Ovary (tissue), 9 donors: Measurements from ENCODE around the gene DYNC2I2. TPM values are rescaled to one million over a fixed set of nuclear protein-coding genes. Genes with fewer than 3 reads are reported as not detected.

ENCODE experiments used
- DNase-seq, 5 donors: peaks; one replicate each; pipeline ENCODE4 v3.0.0-alpha.2; 2019 to 2020
- H3K27ac ChIP-seq, 2 donors: fragments of 200-600 bp; one replicate each; pipeline versions ENCODE4 v1.5.1 to v1.8.0; 2019 to 2022
- H3K27me3 ChIP-seq: fragments of 200-600 bp; one replicate; pipeline ENCODE4 v1.8.0; 2022
- H3K36me3 ChIP-seq: fragments of 200-600 bp; sonication (generic); one replicate; pipeline ENCODE4 v1.5.1; 2019
- H3K4me1 ChIP-seq: one replicate; pipeline ENCODE4 v1.8.1; 2013; ENCODE audit warnings: mild to moderate bottlenecking, moderate library complexity; ENCODE audit not compliant: insufficient read depth
- H3K4me3 ChIP-seq: fragments of 200-600 bp; sonication (generic); one replicate; pipeline ENCODE4 v1.5.1; 2017
- H3K9me3 ChIP-seq, 2 donors: fragments of 200-600 bp in 1 of 2; sonication (generic) in 1 of 2; one replicate each; pipeline versions ENCODE4 v1.5.1 to v1.8.1; 2013 to 2019; ENCODE audit warnings: mild to moderate bottlenecking in 1 of 2, moderate library complexity in 1 of 2
- EP300 ChIP-seq: sonication (generic); formaldehyde crosslinking; IDR thresholded peaks from one replicate; pipeline ENCODE4 v1.6.1; 2017; ENCODE audit warnings: antibody characterized with exemption
- POLR2A ChIP-seq: fragments of 450-650 bp; IDR thresholded peaks from one replicate; pipeline ENCODE4 v1.6.1; 2017; ENCODE audit warnings: antibody characterized with exemption, mild to moderate bottlenecking, moderate library complexity
- WGBS, 3 donors: extraction: QIAGEN DNeasy Blood & Tissue Kit in 1 of 3; methylation state at CpG; one replicate each; pipeline versions ENCODE4 v1.1.5 to v1.1.7; 2013 to 2017; 5-methylcytosine and 5-hydroxymethylcytosine counted together
- intact Hi-C, 4 donors: fragments of 100-400 bp; cut with DNase I; formaldehyde crosslinking; loops; one replicate each; pipeline versions ENCODE4 v1.11.0 to v1.15.1; 2022 to 2023
- polyA plus RNA-seq, 2 donors: library from polyadenylated mRNA; stranded (reverse); fragments of 200-250 nt in 1 of 2; fragments of 350-450 nt in 1 of 2; fragmentation: Illumina TruSeq in 1 of 2; extraction: RNeasy Lipid Tissue Mini Kit (QIAGEN cat#74804) in 1 of 2; gene quantifications; one replicate each; pipeline ENCODE4 v1.2.3, GENCODE V29; 2013 to 2014
- total RNA-seq, 7 donors: library from RNA; depleted of rRNA in 2 of 7; stranded (reverse); fragments of >200 nt in 2 of 7; fragmentation: NEBNext Ultra II Directional in 3 of 7; extraction: Animal tissue kit (Norgen Biotek cat#: 25700) in 3 of 7; gene quantifications; one replicate each; pipeline versions ENCODE4 v1.1.0 to v1.2.4, GENCODE V29; 2016 to 2023
- TF ChIP-seq, protein P1 (sequence below), 3 donors: fragments of 450-650 bp in 2 of 3; fragments of 200-600 bp in 1 of 3; IDR thresholded peaks; one replicate each; pipeline versions ENCODE4 v1.5.1 to v1.8.0; 2016 to 2022; ENCODE audit warnings: antibody characterized with exemption in 3 of 3, mild to moderate bottlenecking in 1 of 3
- donor health status: DM: no; HTN: no; CAD: no; lungs with moderate emphysema.
- donor health status: DM: no; HTN: no; CAD: no.
- donor health status: Bipolar disorder and iron deficiency.
- donor health status: DM: yes; HTN: yes; CAD: no.
- donor health status: DM: no; HTN: no; CAD: no.
- donor health status: DM: yes; HTN: yes; CAD: no.

The DYNC2I2 gene
- total and polyA plus RNA-seq, 9 donors = 2.0 to 87.5 (median 25.8) TPM

DNA sequence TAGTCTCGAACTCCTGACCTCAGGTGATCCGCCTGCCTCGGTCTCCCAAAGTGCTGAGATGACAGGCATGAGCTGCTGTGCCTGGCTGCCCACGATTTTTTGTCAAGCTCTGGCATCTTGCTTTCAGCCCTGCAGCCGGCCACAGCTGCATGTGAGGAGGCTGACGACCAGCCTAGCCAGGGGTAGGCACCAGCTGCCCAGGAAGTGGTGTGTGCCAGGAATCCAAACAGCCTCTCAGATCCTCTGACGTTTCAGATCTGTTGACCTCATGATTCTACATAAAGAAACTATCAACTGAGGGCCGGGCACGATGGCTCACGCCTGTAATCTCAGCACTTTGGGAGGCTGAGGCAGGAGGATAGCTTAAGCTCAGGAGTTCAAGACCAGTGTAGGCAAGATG lies 19.0 kb downstream of the DYNC2I2 start:
- Histone ChIP-seq H3K4me3 (no peak overlapping the region), H3K27ac (no peak overlapping the region), H3K9me3 (no peaks in the 10 kb centered on the region), H3K4me1 (peaks cover 14% of the 10 kb centered on the region), H3K27me3 (no peaks in the 10 kb centered on the region), H3K36me3 (no peaks in the 10 kb centered on the region)
- intact Hi-C loops = loop anchor here in 1 of 4 donors (5.0 kb wide), 1 partner anchor 55 kb away; no protein-coding TSS in a partner anchor
- TF ChIP-seq POLR2A = no peak
- TF ChIP-seq, protein P1, sequence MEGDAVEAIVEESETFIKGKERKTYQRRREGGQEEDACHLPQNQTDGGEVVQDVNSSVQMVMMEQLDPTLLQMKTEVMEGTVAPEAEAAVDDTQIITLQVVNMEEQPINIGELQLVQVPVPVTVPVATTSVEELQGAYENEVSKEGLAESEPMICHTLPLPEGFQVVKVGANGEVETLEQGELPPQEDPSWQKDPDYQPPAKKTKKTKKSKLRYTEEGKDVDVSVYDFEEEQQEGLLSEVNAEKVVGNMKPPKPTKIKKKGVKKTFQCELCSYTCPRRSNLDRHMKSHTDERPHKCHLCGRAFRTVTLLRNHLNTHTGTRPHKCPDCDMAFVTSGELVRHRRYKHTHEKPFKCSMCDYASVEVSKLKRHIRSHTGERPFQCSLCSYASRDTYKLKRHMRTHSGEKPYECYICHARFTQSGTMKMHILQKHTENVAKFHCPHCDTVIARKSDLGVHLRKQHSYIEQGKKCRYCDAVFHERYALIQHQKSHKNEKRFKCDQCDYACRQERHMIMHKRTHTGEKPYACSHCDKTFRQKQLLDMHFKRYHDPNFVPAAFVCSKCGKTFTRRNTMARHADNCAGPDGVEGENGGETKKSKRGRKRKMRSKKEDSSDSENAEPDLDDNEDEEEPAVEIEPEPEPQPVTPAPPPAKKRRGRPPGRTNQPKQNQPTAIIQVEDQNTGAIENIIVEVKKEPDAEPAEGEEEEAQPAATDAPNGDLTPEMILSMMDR (IDR thresholded peaks at IDR 0.05) = no peak
- no peak for TF ChIP-seq EP300
- 57 to 64% (median 62%) methylated on average over 10 of the region's 10 CpGs for WGBS, 3 donors
- DNase-seq = no peak

DNA sequence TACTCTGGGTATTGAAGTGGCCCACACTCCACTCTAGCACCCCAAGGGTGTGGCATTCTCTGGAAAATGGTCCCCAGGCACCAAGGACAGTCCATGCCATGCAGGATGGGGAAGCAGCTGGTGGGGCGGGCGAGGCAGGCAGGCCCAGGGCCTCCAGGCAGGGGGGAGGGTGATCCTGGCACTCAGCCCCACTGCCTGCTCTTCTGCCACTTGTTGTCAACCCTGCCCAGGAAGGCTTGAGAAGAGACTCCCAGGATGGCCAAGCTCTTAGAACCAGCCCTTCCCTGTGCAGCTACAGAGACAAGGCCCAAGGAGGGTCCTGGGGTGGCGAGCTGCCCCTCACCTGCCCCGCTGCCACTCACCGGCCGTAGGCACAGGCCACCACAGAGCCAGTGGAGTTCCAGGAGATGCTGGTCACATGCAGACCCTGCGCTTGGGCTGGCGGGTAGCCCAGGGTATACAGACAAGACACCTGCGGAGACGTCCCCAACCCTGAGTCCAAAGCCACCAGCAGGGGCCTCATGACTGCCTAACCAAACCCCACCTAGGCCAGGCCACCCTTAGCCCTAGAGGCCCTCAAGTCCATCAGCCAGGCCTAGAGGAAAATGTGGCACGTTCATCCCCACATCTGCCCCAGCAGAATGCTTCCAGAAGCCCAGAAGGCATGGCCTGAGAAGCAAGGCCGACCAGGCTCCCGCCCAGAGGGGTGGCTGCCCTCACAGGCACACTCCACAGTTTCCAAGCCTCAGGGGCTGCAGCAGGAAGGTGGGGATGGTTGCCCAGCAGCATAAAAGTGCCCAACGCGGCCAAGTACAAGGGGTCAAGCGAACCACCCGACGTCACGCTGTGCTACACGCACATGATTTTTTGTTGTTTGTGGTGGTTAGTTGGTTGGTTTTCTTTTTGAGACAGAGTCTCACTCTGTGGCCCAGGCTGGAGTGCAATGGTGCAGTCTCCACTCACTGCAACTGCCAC lies 19.8 kb downstream of the DYNC2I2 start:
- no peaks in the 10 kb centered on the region for H3K36me3 ChIP-seq
- WGBS, 3 donors = 81 to 84% (median 83%) methylated on average over 18 to 20 of the region's 20 CpGs
- H3K27me3 ChIP-seq = no peaks in the 10 kb centered on the region
- peaks cover 14% of the 10 kb centered on the region for H3K4me1 ChIP-seq
- no peak overlapping the region for H3K4me3 ChIP-seq
- H3K27ac ChIP-seq = no peak overlapping the region
- intact Hi-C loops = loop anchor here in 1 of 4 donors (5.0 kb wide), 1 partner anchor 55 kb away; no protein-coding TSS in a partner anchor
- no peaks in the 10 kb centered on the region for H3K9me3 ChIP-seq
- TF ChIP-seq, protein P1 (IDR thresholded peaks at IDR 0.05) = no peak
- TF ChIP-seq POLR2A = no peak
- TF ChIP-seq EP300 = no peak
- DNase-seq = no peak

DNA sequence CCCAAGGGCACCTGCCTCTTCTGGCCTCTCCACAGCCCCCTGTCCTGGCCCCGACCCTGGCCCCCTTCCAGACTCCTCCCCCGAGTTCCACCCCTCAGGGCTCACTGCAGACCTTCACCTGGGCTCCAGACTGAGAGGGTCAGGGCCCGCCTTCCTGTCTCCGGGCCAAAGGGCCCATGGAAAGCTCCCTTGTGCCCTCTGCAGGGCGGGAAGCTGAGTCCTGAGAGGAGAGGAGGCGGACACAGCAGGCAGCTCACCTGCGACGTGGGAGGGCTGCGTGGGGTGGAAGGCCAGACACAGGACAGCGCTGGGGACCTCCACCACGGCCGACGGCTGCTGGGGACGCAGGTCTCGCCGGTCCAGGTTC lies 20.6 kb downstream of the DYNC2I2 start:
- Histone ChIP-seq H3K4me1 (peaks cover 14% of the 10 kb centered on the region), H3K36me3 (no peaks in the 10 kb centered on the region), H3K27ac (peak overlapping the region; percentile 26 to 78), H3K9me3 (no peaks in the 10 kb centered on the region), H3K4me3 (no peak overlapping the region), H3K27me3 (no peaks in the 10 kb centered on the region)
- 53 to 70% (median 62%) methylated on average over 5 to 16 of the region's 16 CpGs for WGBS, 3 donors
- no peak for TF ChIP-seq POLR2A
- TF ChIP-seq EP300 = no peak
- TF ChIP-seq, protein P1 (IDR thresholded peaks at IDR 0.05) = no peak
- intact Hi-C loops = loop anchor here in 1 of 4 donors (5.0 kb wide), 1 partner anchor 56 kb away; no protein-coding TSS in a partner anchor
- DNase-seq = peak; percentile 44 to 77 (median 63)

DNA sequence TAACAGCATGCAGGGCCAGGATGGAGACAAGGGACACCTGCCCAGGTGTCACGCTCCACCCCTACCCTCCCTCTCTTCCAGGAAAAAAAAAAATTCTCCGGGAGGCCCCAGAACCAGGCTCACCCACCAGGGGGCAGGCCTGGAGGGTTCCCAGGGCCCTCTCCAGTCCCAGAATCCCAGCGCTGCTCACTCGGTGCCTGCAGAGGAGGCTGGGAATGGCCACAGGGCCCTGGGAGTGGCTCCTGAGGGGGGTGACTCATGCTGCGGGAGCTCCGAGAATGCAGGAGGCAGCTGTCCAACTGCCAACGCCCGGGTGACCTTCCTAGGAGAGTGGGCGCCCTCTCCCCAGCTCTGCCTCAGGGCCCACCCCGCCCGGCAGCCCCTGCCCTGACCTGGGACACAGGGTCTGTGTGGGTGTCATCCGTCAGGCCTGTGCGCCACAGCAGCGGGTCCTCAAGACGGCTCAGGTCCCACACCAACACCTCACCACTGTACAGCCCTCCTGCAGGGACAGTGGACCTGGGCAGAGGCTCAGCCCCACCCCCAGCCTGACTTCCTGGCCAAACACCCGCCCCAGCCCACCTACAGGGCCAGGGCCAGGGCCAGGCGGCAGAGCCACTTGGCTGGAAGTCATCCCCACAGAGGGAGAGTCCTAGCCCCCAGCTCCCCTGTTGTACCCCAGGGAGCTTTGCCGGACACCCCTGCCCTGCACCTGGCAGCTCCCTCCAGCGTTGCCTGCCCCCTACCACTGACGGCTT lies 21.2 kb downstream of the DYNC2I2 start:
- Histone ChIP-seq H3K4me1 (peaks cover 14% of the 10 kb centered on the region), H3K27me3 (no peaks in the 10 kb centered on the region), H3K27ac (peak overlapping the region; percentile 41 to 78), H3K4me3 (no peak overlapping the region), H3K9me3 (no peaks in the 10 kb centered on the region), H3K36me3 (no peaks in the 10 kb centered on the region)
- TF ChIP-seq, protein P1 (IDR thresholded peaks at IDR 0.05) = peak; percentile 57 to 74 (median 61)
- TF ChIP-seq EP300 = no peak
- intact Hi-C loops = loop anchor here in 2 of 4 donors (2.0 to 5.0 kb wide), 2 partner anchors 57 to 67 kb away; partner anchors contain the start of gene PKN3 (in 1 of the 2)
- WGBS, 3 donors = 13 to 18% (median 15%) methylated on average over 20 of the region's 20 CpGs
- DNase-seq = peak; percentile 85 to 92 (median 88)
